B cell (primary cell): ENCODE results near the gene TRPV4. TPM values are rescaled to one million over a fixed set of nuclear protein-coding genes. Genes with fewer than 3 reads are reported as not detected.

Source experiments
- ATAC-seq: fragments of 200-7000 bp; cut with Tn5 transposase; one replicate; pipeline ENCODE4 v1.10.0; 2021; ENCODE audit warnings: low read depth, mild to moderate bottlenecking, moderate number of reproducible peaks, moderate library complexity
- CTCF ChIA-PET: fragments of 350-600 bp; sonication (Branson Sonifier 250); formaldehyde crosslinking; loops from one replicate; lab custom pipeline; 2021; ENCODE audit warnings: antibody characterized with exemption, inconsistent platforms; lab: Charles Lee
- POLR2A ChIA-PET: fragments of 350-600 bp; sonication (Branson Sonifier 250); formaldehyde crosslinking; loops from one replicate; lab custom pipeline; 2021; ENCODE audit warnings: antibody characterized with exemption; lab: Charles Lee
- DNase-seq: peaks from one replicate; pipeline ENCODE4 v3.0.0; 2013
- H2AFZ ChIP-seq: 2 replicates; pipeline ENCODE4 v1.6.1; 2012; ENCODE audit warnings: mild to moderate bottlenecking, low read depth, low read length; ENCODE audit not compliant: insufficient read depth, poor library complexity, severe bottlenecking
- H3K27ac ChIP-seq, 2 donors: 1 replicate in 1 of 2; 2 replicates in 1 of 2; pipeline ENCODE4 v1.5.1; 2012 to 2013; ENCODE audit warnings: low read length in 2 of 2, mild to moderate bottlenecking in 2 of 2, moderate library complexity in 1 of 2
- H3K27me3 ChIP-seq, 4 experiments: fragments of 200-600 bp in 1 of 4; sonication (generic) in 1 of 4; replicated peaks in 1 of 4; 1 replicate in 2 of 4; 2 replicates in 2 of 4; pipeline versions ENCODE4 v1.6.1 to v1.7.0; 2013 to 2016; ENCODE audit warnings: low read length in 3 of 4, mild to moderate bottlenecking in 2 of 4, mixed read lengths in 1 of 4, moderate library complexity in 1 of 4; ENCODE audit not compliant: insufficient read depth in 4 of 4, control insufficient read depth in 3 of 4; ENCODE audit errors: control extremely low read depth in 1 of 4
- H3K36me3 ChIP-seq, 2 experiments: replicated peaks in 1 of 2; 1 replicate in 1 of 2; 2 replicates in 1 of 2; pipeline versions ENCODE4 v1.6.1 to v1.7.1; 2013; ENCODE audit warnings: low read length in 1 of 2; ENCODE audit not compliant: insufficient read depth in 2 of 2, control insufficient read depth in 1 of 2; ENCODE audit errors: control extremely low read depth in 1 of 2, extremely low read depth in 1 of 2
- H3K4me1 ChIP-seq, 2 donors: fragments of 200-600 bp in 1 of 2; sonication (generic) in 1 of 2; 1 replicate in 1 of 2; 2 replicates in 1 of 2; pipeline versions ENCODE4 v1.5.1 to v1.6.1; 2013 to 2017; ENCODE audit warnings: low read length in 2 of 2; ENCODE audit not compliant: control insufficient read depth in 2 of 2, insufficient read depth in 2 of 2
- H3K4me2 ChIP-seq: replicated peaks from 2 replicates; pipeline ENCODE3; 2012; ENCODE audit warnings: mild to moderate bottlenecking, low read depth, low read length; ENCODE audit not compliant: poor library complexity, severe bottlenecking
- H3K4me3 ChIP-seq, 5 experiments: fragments of 200-600 bp in 1 of 5; sonication (generic) in 1 of 5; 1 replicate in 3 of 5; 2 replicates in 2 of 5; pipeline versions ENCODE4 v1.5.1 to v1.7.0; 2011 to 2016; ENCODE audit warnings: low read length in 4 of 5, mild to moderate bottlenecking in 4 of 5, low read depth in 2 of 5, control low read depth in 1 of 5, moderate library complexity in 1 of 5; ENCODE audit not compliant: insufficient read depth in 1 of 5; ENCODE audit errors: control extremely low read depth in 1 of 5, extremely low read depth in 1 of 5
- H3K79me2 ChIP-seq: fragments of 200-600 bp; sonication (generic); one replicate; pipeline ENCODE4 v1.6.0; 2016; ENCODE audit warnings: low read length; ENCODE audit not compliant: control insufficient read depth, insufficient read depth
- H3K9ac ChIP-seq: fragments of 200-600 bp; sonication (generic); 2 replicates; pipeline ENCODE4 v1.6.1; 2017; ENCODE audit warnings: mild to moderate bottlenecking, low read length, moderate library complexity
- H3K9me3 ChIP-seq, 3 donors: one replicate each; pipeline versions ENCODE4 v1.6.1 to v1.7.1; 2013; ENCODE audit warnings: low read length in 2 of 3; ENCODE audit not compliant: control insufficient read depth in 2 of 3, insufficient read depth in 1 of 3; ENCODE audit errors: control extremely low read depth in 1 of 3
- H4K20me1 ChIP-seq: 2 replicates; pipeline ENCODE4 v1.6.0; 2012; ENCODE audit warnings: mild to moderate bottlenecking, low read length; ENCODE audit not compliant: insufficient read depth, control insufficient read depth, poor library complexity, severe bottlenecking
- H3K27ac Mint-ChIP-seq: one replicate; pipeline ENCODE4 v1.8.0; 2021; ENCODE audit warnings: mixed read lengths
- H3K27me3 Mint-ChIP-seq: one replicate; pipeline ENCODE4 v1.8.0; 2021; ENCODE audit warnings: mixed read lengths
- H3K4me1 Mint-ChIP-seq: one replicate; pipeline ENCODE4 v1.8.0; 2021; ENCODE audit warnings: mixed read lengths
- H3K4me3 Mint-ChIP-seq: one replicate; pipeline ENCODE4 v1.8.0; 2021; ENCODE audit warnings: mixed read lengths
- H3K9me3 Mint-ChIP-seq: one replicate; pipeline ENCODE4 v1.8.0; 2022; ENCODE audit warnings: mixed read lengths; ENCODE audit not compliant: insufficient read depth
- EZH2 ChIP-seq: IDR thresholded peaks from 2 replicates; pipeline ENCODE4 v1.6.1; 2012; ENCODE audit warnings: borderline replicate concordance, low read depth, mild to moderate bottlenecking, moderate library complexity, low read length; ENCODE audit not compliant: insufficient read depth, poor library complexity, severe bottlenecking
- WGBS: methylation state at CpG from one replicate; pipeline ENCODE4 v1.1.5; 2013; ENCODE audit warnings: missing lambda C conversion rate; ENCODE audit not compliant: insufficient coverage; 5-methylcytosine and 5-hydroxymethylcytosine counted together
- intact Hi-C: fragments of 100-400 bp; cut with micrococcal nuclease; formaldehyde crosslinking; loops from one replicate; pipeline ENCODE4 v1.10.0; 2022
- polyA plus RNA-seq: library from polyadenylated mRNA; depleted of rRNA; stranded (reverse); fragments of >200 nt; gene quantifications from 2 replicates; pipeline ENCODE4 v1.2.3, GENCODE V29; 2012
- small RNA-seq: library from RNA; depleted of rRNA; stranded (forward); fragments of <200 nt; gene quantifications from one replicate; pipeline ENCODE3, GENCODE V24; 2012; ENCODE audit warnings: low replicate concordance, low read depth; ENCODE audit not compliant: insufficient read length
- total RNA-seq, 2 donors: library from RNA; stranded (reverse); fragments of 120-200 nt in 1 of 2; gene quantifications; 1 replicate in 1 of 2; 2 replicates in 1 of 2; pipeline versions ENCODE4 v1.2.3 to v1.2.4, GENCODE V29; 2013 to 2022
- TF ChIP-seq, protein P1 (sequence below): fragments of 200-600 bp; IDR thresholded peaks from one replicate; pipeline ENCODE4 v1.8.0; 2022; ENCODE audit warnings: antibody characterized with exemption, mild to moderate bottlenecking

Gene TRPV4
- total and polyA plus RNA-seq, 2 donors (not counting 1 experiment from before 2014, with no cell fraction given), result not detected

DNA sequence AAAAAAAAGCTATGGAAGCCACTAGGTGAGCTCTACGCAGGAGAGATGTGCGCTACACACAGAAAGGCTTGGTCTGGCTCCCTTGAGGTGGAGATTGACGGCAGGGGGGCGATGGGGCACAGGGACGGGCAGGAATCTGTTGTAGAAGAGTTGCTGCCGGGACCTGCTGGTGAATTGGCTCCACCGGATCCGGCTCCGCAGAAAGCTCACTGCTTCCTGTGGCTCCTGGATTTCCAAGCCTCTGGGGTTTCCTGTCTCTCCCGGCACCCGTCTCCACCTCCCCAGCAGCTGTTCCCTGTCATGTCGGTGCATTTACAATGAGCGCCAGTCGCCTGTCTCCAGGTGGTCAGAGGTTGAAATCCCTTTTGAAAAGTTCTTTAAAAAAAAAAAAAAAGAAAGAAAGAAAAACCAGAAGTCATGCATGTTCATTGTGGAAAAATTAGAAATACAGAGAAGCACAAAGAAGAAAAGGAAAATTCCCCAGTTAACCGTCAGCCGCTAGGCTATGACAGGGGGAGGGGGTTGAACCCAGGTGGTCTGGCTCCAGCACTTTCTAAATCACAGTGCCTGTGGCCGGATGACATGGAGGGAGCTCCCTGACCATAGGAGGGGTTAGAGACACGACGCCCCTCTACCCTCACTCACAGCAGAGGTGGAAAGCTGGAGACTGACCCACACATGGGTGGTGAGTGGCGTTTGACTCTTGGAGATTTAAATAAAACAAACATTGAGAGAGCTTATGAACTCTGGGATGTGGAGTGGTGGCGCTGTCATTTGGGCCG, 98.8 kb downstream of the TRPV4 start:
- POLR2A ChIA-PET, result no interaction called here

More for the DNA sequence above, 98.8 kb downstream of the TRPV4 start:
- H3K4me1 ChIP-seq, result no peaks in the 10 kb centered on the region
- no peak overlapping the region for H3K4me3 ChIP-seq
- no peaks in the 10 kb centered on the region for H3K4me1 Mint-ChIP-seq
- no peaks in the 10 kb centered on the region for H4K20me1 ChIP-seq
- H3K9me3 ChIP-seq, result peaks cover 0 to 5% (median 0%) of the 10 kb centered on the region in 3 donors
- no peaks in the 10 kb centered on the region for H3K79me2 ChIP-seq
- H3K27ac Mint-ChIP-seq, result no peak overlapping the region
- peaks cover 0 to 9% (median 1%) of the 10 kb centered on the region in 4 experiments for H3K27me3 ChIP-seq
- H3K27ac ChIP-seq, result no peak overlapping the region
- H3K4me3 Mint-ChIP-seq, result no peak overlapping the region
- no peaks in the 10 kb centered on the region for H3K36me3 ChIP-seq
- ATAC-seq (no peak), DNase-seq (no peak)
- 35% methylated on average over 14 of the region's 22 CpGs for WGBS
- H2AFZ ChIP-seq, result no peak overlapping the region
- no peaks in the 10 kb centered on the region for H3K9me3 Mint-ChIP-seq
- no peak overlapping the region for H3K4me2 ChIP-seq
- peaks cover 25% of the 10 kb centered on the region for H3K27me3 Mint-ChIP-seq
- no peak overlapping the region for H3K9ac ChIP-seq
- CTCF ChIA-PET, result no interaction called here
- TF ChIP-seq, protein P1, sequence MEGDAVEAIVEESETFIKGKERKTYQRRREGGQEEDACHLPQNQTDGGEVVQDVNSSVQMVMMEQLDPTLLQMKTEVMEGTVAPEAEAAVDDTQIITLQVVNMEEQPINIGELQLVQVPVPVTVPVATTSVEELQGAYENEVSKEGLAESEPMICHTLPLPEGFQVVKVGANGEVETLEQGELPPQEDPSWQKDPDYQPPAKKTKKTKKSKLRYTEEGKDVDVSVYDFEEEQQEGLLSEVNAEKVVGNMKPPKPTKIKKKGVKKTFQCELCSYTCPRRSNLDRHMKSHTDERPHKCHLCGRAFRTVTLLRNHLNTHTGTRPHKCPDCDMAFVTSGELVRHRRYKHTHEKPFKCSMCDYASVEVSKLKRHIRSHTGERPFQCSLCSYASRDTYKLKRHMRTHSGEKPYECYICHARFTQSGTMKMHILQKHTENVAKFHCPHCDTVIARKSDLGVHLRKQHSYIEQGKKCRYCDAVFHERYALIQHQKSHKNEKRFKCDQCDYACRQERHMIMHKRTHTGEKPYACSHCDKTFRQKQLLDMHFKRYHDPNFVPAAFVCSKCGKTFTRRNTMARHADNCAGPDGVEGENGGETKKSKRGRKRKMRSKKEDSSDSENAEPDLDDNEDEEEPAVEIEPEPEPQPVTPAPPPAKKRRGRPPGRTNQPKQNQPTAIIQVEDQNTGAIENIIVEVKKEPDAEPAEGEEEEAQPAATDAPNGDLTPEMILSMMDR, result no peak
- TF ChIP-seq EZH2, result no peak
- intact Hi-C loops, result no loop called here

Small RNA genes lying within 50 kb of the gene (small RNA-seq; reads per million reads assigned to genes)
- gene MIR4497 (not detected), gene RN7SL441P (not detected)

Other genes starting within 250 kb of the TRPV4 start
- 4.6 and 4.7 TPM in 2 replicates for gene FAM222A, start 119.6 kb downstream of the TRPV4 start, total RNA-seq
- gene FAM222A, start 119.6 kb downstream of the TRPV4 start, polyA plus RNA-seq, result 0.49 and 0.81 TPM in 2 replicates
- 21.9 and 24.9 TPM in 2 replicates for gene GLTP, start 47.1 kb upstream of the TRPV4 start, total RNA-seq
- gene GLTP, start 47.1 kb upstream of the TRPV4 start, polyA plus RNA-seq, result 18.7 and 28.5 TPM in 2 replicates
- gene TCHP, start 66.9 kb upstream of the TRPV4 start, total RNA-seq, result 29.4 and 35.8 TPM in 2 replicates
- gene TCHP, start 66.9 kb upstream of the TRPV4 start, polyA plus RNA-seq, result 13.4 and 16.4 TPM in 2 replicates
- 163 and 177 TPM in 2 replicates for gene GIT2, start 163.0 kb upstream of the TRPV4 start, total RNA-seq
- gene GIT2, start 163.0 kb upstream of the TRPV4 start, polyA plus RNA-seq, result 75.2 and 83.5 TPM in 2 replicates
- 185 and 196 TPM in 2 replicates for gene ANKRD13A, start 166.0 kb upstream of the TRPV4 start, total RNA-seq
- 129 and 150 TPM in 2 replicates for gene ANKRD13A, start 166.0 kb upstream of the TRPV4 start, polyA plus RNA-seq
- 26.2 and 28.5 TPM in 2 replicates for gene C12orf76, start 215.1 kb upstream of the TRPV4 start, total RNA-seq
- 16.6 and 21.5 TPM in 2 replicates for gene C12orf76, start 215.1 kb upstream of the TRPV4 start, polyA plus RNA-seq